ENCODE data around the gene LKAAEAR1.

DNA sequence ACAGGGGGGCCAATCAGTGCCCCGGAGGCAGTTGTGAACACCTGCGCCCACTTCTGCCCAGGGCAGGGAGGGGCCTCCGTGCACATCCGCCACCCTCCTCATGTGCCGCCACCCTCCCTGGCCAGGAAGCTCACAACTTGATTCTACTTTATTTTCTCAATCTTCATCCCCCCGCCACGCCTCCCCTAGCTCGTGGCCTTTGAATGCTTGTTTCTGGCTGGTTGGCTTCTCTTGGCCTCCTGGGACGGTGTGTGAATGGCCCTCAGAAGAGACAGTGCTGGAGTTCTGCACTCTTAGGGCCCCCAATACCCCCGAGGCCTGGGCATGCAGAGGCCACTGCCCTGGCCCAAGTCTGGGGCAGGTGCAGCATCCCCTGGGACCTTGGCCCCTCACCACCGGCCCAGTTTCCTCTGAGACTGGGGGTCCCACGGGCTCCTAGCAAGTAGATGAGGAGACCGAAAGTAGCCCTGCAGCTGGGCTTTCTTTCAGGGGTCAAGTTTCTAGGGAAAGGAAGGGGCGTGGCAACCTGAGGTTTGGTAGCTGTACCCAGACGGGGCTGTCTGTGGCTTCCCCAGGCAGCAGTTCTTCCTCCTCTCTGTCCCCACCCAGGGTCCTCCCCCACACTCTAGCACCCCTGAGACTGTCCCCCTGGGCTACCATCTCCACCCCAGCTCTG lies 6.2 kb downstream of the LKAAEAR1 start:
- TF ChIP-seq MXI1 (IDR thresholded peaks at IDR 0.05; ENCODE audit: borderline replicate concordance, low read depth, low read length) (no peak), MAFK (IDR thresholded peaks at IDR 0.05; ENCODE audit: low read depth, low read length) (no peak), RCOR1 (IDR thresholded peaks at IDR 0.05; ENCODE audit: insufficient replicate concordance, low read length) (no peak), SMC3 (IDR thresholded peaks at IDR 0.05; ENCODE audit: low read depth, low read length) (no peak), FOS (IDR thresholded peaks at IDR 0.05; ENCODE audit: low read depth, low read length) (no peak), CEBPB (IDR thresholded peaks at IDR 0.05; ENCODE audit: low read depth, low read length) (no peak), POLR2A (IDR thresholded peaks at IDR 0.05; ENCODE audit: low read depth, low read length) (no peak)
- TF ChIP-seq, protein P1, sequence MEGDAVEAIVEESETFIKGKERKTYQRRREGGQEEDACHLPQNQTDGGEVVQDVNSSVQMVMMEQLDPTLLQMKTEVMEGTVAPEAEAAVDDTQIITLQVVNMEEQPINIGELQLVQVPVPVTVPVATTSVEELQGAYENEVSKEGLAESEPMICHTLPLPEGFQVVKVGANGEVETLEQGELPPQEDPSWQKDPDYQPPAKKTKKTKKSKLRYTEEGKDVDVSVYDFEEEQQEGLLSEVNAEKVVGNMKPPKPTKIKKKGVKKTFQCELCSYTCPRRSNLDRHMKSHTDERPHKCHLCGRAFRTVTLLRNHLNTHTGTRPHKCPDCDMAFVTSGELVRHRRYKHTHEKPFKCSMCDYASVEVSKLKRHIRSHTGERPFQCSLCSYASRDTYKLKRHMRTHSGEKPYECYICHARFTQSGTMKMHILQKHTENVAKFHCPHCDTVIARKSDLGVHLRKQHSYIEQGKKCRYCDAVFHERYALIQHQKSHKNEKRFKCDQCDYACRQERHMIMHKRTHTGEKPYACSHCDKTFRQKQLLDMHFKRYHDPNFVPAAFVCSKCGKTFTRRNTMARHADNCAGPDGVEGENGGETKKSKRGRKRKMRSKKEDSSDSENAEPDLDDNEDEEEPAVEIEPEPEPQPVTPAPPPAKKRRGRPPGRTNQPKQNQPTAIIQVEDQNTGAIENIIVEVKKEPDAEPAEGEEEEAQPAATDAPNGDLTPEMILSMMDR (conservative IDR thresholded peaks at IDR 0.05; ENCODE audit: low read depth, low read length): no peak
- TF ChIP-seq, protein P2, sequence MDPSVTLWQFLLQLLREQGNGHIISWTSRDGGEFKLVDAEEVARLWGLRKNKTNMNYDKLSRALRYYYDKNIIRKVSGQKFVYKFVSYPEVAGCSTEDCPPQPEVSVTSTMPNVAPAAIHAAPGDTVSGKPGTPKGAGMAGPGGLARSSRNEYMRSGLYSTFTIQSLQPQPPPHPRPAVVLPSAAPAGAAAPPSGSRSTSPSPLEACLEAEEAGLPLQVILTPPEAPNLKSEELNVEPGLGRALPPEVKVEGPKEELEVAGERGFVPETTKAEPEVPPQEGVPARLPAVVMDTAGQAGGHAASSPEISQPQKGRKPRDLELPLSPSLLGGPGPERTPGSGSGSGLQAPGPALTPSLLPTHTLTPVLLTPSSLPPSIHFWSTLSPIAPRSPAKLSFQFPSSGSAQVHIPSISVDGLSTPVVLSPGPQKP (IDR thresholded peaks at IDR 0.05; ENCODE audit: borderline replicate concordance, low read depth, low read length): no peak
